NCI-H524 (cell line): ENCODE data around the gene TBCD.
"Not testable (repeated sequence)": the region's sequence is repeated elsewhere in the genome, so short reads cannot be mapped to it uniquely, and the experiment has no call there.

ENCODE experiments used
- DNase-seq, 2 experiments: peaks; one replicate each; lab custom pipeline; 2025; lab: John Stamatoyannopoulos, UW

Gene TBCD

GRCh38 chr17:82940226-82941020 is 188.6 kb downstream of the TBCD start:
- no peak for DNase-seq

- DNase-seq: no peak
These were observed 189.4 kb downstream of the TBCD start for GRCh38 chr17:82941021-82942001.

- no peak for DNase-seq
These were observed 190.6 kb downstream of the TBCD start for GRCh38 chr17:82942166-82943130.

GRCh38 chr17:82943339-82943738 is 191.5 kb downstream of the TBCD start:
- DNase-seq: no peak

- no peak for DNase-seq
These were observed 191.9 kb downstream of the TBCD start for GRCh38 chr17:82943751-82944150.

GRCh38 chr17:82944990-82945389 is 193.1 kb downstream of the TBCD start:
- DNase-seq: no peak

- no peak for DNase-seq
These were observed 194.2 kb downstream of the TBCD start for GRCh38 chr17:82946081-82946480.

- DNase-seq: no peak
These were observed 195.5 kb downstream of the TBCD start for GRCh38 chr17:82947051-82947991.

- DNase-seq: no peak
These were observed 196.2 kb downstream of the TBCD start for GRCh38 chr17:82948081-82948511.

GRCh38 chr17:82948957-82949356 is 197.1 kb downstream of the TBCD start:
- no peak for DNase-seq

- no peak for DNase-seq
These were observed 197.5 kb downstream of the TBCD start for GRCh38 chr17:82949361-82949760.

- DNase-seq: no peak
These were observed 198.1 kb downstream of the TBCD start for GRCh38 chr17:82949984-82950383.

- no peak for DNase-seq
These were observed 198.7 kb downstream of the TBCD start for GRCh38 chr17:82950525-82951102.

- no peak for DNase-seq
These were observed 200.2 kb downstream of the TBCD start for GRCh38 chr17:82952019-82952418.

- DNase-seq: not testable (repeated sequence)
These were observed 203.2 kb downstream of the TBCD start for GRCh38 chr17:82955106-82955505.

- DNase-seq: not testable (repeated sequence)
These were observed 203.8 kb downstream of the TBCD start for GRCh38 chr17:82955627-82956026.

- DNase-seq: no peak
These were observed 204.4 kb downstream of the TBCD start for GRCh38 chr17:82956146-82956725.

GRCh38 chr17:82956726-82957468 is 205.0 kb downstream of the TBCD start:
- DNase-seq: peak in 1 of 2 experiments; percentile 61

GRCh38 chr17:82957469-82957795 is 205.6 kb downstream of the TBCD start:
- DNase-seq: peak in 1 of 2 experiments; percentile 79
